GM19023 (cell line): ENCODE measurements around the gene OIP5.
"Not testable (repeated sequence)": the region's sequence is repeated elsewhere in the genome, so short reads cannot be mapped to it uniquely, and the experiment has no call there.

Experiments used
- ATAC-seq: cut with Tn5 transposase; IDR thresholded peaks from one replicate; pipeline ENCODE4 v1.9.1; 2021; ENCODE audit warnings: mild to moderate bottlenecking, moderate library complexity; ENCODE audit not compliant: unreplicated experiment

OIP5 gene

GRCh38 chr15:41262571-41262970, 69.8 kb downstream of the OIP5 start:
- no peak for ATAC-seq

DNA sequence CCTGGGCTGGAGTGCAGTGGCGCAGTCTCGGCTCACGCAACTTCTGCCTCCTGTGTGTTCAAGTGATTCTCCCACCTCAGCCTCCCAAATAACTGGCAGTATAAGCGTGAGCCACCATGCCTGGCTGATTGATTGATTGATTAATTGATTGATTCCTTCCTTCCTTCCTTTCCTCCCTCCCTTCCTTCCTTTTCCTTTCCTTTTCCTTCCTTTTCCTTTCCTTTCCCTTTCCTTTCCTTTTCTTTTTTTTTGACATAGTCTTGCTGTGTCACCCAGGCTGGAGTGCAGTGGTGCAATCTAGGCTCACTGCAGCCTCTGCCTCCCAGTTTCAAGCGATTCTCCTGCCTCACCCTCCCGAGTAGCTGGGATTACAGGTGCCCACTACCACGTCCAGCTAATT, 71.5 kb downstream of the OIP5 start:
- ATAC-seq: not testable (repeated sequence)

DNA sequence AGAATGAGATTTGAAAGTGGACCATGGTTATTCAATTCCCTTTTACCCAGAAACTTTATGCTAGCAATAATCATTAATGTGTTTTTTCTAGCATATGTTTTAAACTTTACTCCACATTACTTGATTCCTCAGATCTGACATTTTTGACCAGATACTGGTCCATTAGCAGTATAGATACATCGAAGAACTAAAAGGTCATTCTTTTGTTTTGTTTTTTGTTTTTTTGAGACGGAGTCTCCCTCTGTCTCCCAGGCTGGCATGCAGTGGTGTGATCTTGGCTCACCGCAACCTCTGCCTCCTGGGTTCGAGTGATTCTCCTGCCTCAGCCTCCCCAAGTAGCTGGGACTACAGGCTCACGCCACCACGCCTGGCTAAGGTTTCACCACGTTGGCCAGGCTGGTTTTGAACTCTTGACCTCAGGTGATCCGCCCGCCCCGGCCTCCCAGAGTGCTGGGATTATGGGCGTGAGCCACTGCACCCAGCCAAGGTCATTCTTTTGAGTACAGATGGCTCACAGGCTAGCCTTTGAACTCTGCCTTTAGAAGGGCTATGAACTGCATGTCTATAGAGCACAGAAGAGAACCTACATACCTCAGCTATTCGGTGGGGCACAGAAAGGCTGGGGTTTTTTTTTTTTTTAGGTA, 72.7 kb downstream of the OIP5 start:
- ATAC-seq: no peak
